ENCODE results near the gene DCAF8L1. TPM values are rescaled to one million over a fixed set of nuclear protein-coding genes. Genes with fewer than 3 reads are reported as not detected.

DCAF8L1 gene
- total RNA-seq, 1 donor from 2014 or later: not detected

Other genes starting within 250 kb of the DCAF8L1 start
- gene MAGEB10, start 173.5 kb downstream of the DCAF8L1 start, total RNA-seq: not detected